Natural killer cell (primary cell): ENCODE measurements around the gene SMARCB1. TPM values are rescaled to one million over a fixed set of nuclear protein-coding genes. Genes with fewer than 3 reads are reported as not detected.

ENCODE experiments used
- ATAC-seq, 3 donors: fragments of 150-1000 bp in 2 of 3; fragments of 200-7000 bp in 1 of 3; cut with Tn5 transposase; 1 replicate in 1 of 3; 2 replicates in 2 of 3; pipeline ENCODE4 v1.10.0; 2021; ENCODE audit warnings: mild to moderate bottlenecking in 2 of 3, moderate library complexity in 2 of 3
- DNase-seq, 2 donors: peaks; one replicate each; pipeline versions ENCODE4 v3.0.0 to v3.0.0-alpha.2; 2013 to 2021; ENCODE audit warnings: mixed read lengths in 1 of 2
- H3K27ac ChIP-seq: one replicate; pipeline ENCODE4 v1.5.1; 2013; ENCODE audit warnings: mild to moderate bottlenecking, low read length
- H3K27me3 ChIP-seq: one replicate; pipeline ENCODE4 v1.6.1; 2013; ENCODE audit warnings: low read length; ENCODE audit not compliant: control insufficient read depth, insufficient read depth
- H3K36me3 ChIP-seq: one replicate; pipeline ENCODE4 v1.6.1; 2013; ENCODE audit warnings: low read length; ENCODE audit not compliant: control insufficient read depth, insufficient read depth
- H3K4me1 ChIP-seq: one replicate; pipeline ENCODE4 v1.6.1; 2013; ENCODE audit warnings: low read length; ENCODE audit not compliant: control insufficient read depth, insufficient read depth
- H3K4me3 ChIP-seq: one replicate; pipeline ENCODE4 v1.5.1; 2013; ENCODE audit warnings: low read length
- H3K9me3 ChIP-seq: one replicate; pipeline ENCODE4 v1.6.1; 2013; ENCODE audit warnings: low read length; ENCODE audit not compliant: control insufficient read depth, insufficient read depth
- H3K27ac Mint-ChIP-seq, 2 donors: one replicate each; pipeline ENCODE4 v1.8.0; 2022; ENCODE audit warnings: mild to moderate bottlenecking in 2 of 2, mixed read lengths in 2 of 2, moderate library complexity in 1 of 2
- H3K27me3 Mint-ChIP-seq, 2 donors: one replicate each; pipeline ENCODE4 v1.8.0; 2022; ENCODE audit warnings: low read depth in 2 of 2, mixed read lengths in 2 of 2
- H3K36me3 Mint-ChIP-seq: one replicate; pipeline ENCODE4 v1.8.0; 2022; ENCODE audit warnings: mixed read lengths
- H3K4me1 Mint-ChIP-seq, 2 donors: one replicate each; pipeline ENCODE4 v1.8.0; 2022; ENCODE audit warnings: mixed read lengths in 2 of 2
- H3K4me3 Mint-ChIP-seq: one replicate; pipeline ENCODE4 v1.8.0; 2022; ENCODE audit warnings: mild to moderate bottlenecking, moderate library complexity, mixed read lengths
- H3K9me3 Mint-ChIP-seq, 2 donors: one replicate each; pipeline ENCODE4 v1.8.0; 2022; ENCODE audit warnings: mixed read lengths in 2 of 2
- CTCF ChIP-seq: fragments of 200-600 bp; IDR thresholded peaks from one replicate; pipeline ENCODE4 v1.8.0; 2022; ENCODE audit warnings: antibody characterized with exemption
- WGBS: methylation state at CpG from one replicate; pipeline ENCODE4 v1.1.7; 2013; ENCODE audit warnings: missing lambda C conversion rate; ENCODE audit not compliant: insufficient coverage; 5-methylcytosine and 5-hydroxymethylcytosine counted together
- intact Hi-C: fragments of 100-400 bp; cut with micrococcal nuclease; formaldehyde crosslinking; loops from one replicate; pipeline ENCODE4 v1.14.2; 2022
- total RNA-seq, 4 donors: library from RNA; stranded (reverse); fragments of 120-200 nt in 1 of 4; gene quantifications; one replicate each; pipeline versions ENCODE4 v1.2.3 to v1.2.4, GENCODE V29; 2013 to 2022

SMARCB1 gene
- total RNA-seq, 3 donors from 2014 or later (not counting 1 experiment from before 2014, with no cell fraction given), result 56.3 to 76.9 (median 69.8) TPM

DNA sequence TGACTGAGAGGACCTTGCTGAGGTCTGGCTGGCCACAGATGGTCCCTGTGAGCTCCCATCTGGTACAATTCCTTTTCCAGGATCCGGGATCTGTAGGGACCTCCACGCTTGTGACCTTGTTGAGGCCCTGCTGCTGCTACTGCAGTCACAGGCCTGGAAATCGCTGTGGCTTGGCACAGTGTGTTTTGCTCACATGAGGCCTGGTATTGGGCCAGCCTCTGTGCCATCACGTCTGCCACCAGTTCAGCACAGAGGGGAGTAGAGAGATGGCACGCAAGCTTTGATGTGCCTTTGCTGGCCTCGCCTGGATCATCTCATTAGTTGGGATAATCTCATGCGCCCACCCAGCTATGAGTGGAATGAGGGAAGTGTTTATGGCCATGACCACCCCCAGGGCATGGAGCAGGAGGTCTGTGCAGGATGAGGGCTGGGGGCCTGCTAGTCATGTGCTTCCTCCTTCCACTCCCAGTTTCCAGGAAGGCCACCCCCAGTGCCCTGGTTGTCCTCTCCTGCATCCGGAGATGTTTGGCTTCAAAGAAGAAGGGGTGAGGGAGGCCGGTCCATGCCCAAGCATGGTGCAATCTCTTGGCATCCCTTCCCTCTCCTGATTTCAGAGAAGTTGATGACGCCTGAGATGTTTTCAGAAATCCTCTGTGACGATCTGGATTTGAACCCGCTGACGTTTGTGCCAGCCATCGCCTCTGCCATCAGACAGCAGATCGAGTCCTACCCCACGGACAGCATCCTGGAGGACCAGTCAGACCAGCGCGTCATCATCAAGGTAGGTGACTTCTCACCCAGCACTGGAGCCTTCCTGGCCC is 29.6 kb downstream of the SMARCB1 start:
- ATAC-seq (no peak), DNase-seq (no peak)
- no peaks in the 10 kb centered on the region for H3K27me3 Mint-ChIP-seq
- whole genome bisulfite sequencing, result 95% methylated on average over 18 of the region's 18 CpGs
- no peaks in the 10 kb centered on the region for H3K9me3 Mint-ChIP-seq
- TF ChIP-seq CTCF, result no peak
- peaks cover 46% of the 10 kb centered on the region for H3K36me3 ChIP-seq
- H3K27ac ChIP-seq, result no peak overlapping the region
- no peak overlapping the region for H3K4me3 Mint-ChIP-seq
- intact Hi-C loops, result no loop called here
- H3K27ac Mint-ChIP-seq, result no peak overlapping the region
- no peaks in the 10 kb centered on the region for H3K4me1 Mint-ChIP-seq
- peaks cover 4% of the 10 kb centered on the region for H3K4me1 ChIP-seq
- H3K27me3 ChIP-seq, result no peaks in the 10 kb centered on the region
- H3K4me3 ChIP-seq, result no peak overlapping the region
- no peaks in the 10 kb centered on the region for H3K36me3 Mint-ChIP-seq
- H3K9me3 ChIP-seq, result no peaks in the 10 kb centered on the region

DNA sequence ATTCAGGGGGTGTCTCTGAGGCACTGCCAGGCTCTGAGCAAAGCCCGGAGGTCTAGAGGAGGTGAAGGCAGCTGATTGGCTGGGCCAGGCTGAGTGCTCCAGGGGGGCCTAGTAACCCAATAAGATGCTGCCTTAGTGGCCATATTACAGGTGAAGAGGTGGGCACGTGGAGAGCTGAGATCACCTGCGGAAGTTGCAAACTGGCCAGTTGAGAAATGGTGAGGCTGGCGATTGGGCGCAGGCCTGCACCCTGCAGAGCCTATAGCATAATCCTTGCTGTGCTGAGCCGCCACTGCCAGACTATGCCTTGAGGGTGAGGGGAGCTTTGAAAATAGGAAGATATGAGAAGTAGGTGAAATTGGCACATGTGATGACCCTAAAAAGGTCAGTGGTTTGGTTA is 30.4 kb downstream of the SMARCB1 start:
- no peak for DNase-seq
- no peak overlapping the region for H3K27ac ChIP-seq
- H3K4me1 Mint-ChIP-seq, result no peaks in the 10 kb centered on the region
- WGBS, result over 99% methylated on average over 6 of the region's 6 CpGs
- no peak overlapping the region for H3K4me3 ChIP-seq
- no peak overlapping the region for H3K4me3 Mint-ChIP-seq
- no peaks in the 10 kb centered on the region for H3K9me3 Mint-ChIP-seq
- H3K27me3 ChIP-seq, result no peaks in the 10 kb centered on the region
- no peaks in the 10 kb centered on the region for H3K9me3 ChIP-seq
- H3K36me3 Mint-ChIP-seq, result no peaks in the 10 kb centered on the region
- no peak for TF ChIP-seq CTCF
- H3K27ac Mint-ChIP-seq, result no peak overlapping the region
- peaks cover 46% of the 10 kb centered on the region for H3K36me3 ChIP-seq
- no peak for ATAC-seq
- H3K4me1 ChIP-seq, result peaks cover 4% of the 10 kb centered on the region
- intact Hi-C loops, result no loop called here
- no peaks in the 10 kb centered on the region for H3K27me3 Mint-ChIP-seq

DNA sequence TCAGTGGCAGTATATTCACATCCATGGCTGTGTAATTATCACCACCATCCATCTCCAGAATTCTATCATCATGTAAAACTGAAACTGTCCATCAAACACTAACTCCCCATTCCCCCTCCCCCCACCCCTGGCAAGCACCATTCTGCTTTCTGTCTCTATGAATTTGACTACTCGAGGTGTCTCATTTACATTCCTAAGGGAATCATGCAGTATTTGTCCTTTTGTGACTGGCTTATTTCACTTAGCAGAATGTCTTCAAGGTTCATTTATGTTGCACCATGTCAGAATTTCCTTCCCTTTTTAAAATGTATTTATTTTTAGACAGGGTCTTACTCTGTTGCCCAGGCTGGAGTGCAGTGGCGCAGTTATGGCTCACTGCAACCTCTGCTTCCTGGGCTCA is 31.8 kb downstream of the SMARCB1 start:
- Mint-ChIP-seq H3K36me3 (peaks cover 1% of the 10 kb centered on the region), H3K9me3 (no peaks in the 10 kb centered on the region), H3K4me3 (no peak overlapping the region), H3K4me1 (peaks cover 0 to 5% of the 10 kb centered on the region in 2 donors), H3K27me3 (no peaks in the 10 kb centered on the region), H3K27ac (no peak overlapping the region)
- intact Hi-C loops, result no loop called here
- no peak overlapping the region for H3K27ac ChIP-seq
- ATAC-seq, result no peak
- H3K4me3 ChIP-seq, result no peak overlapping the region
- peaks cover 4% of the 10 kb centered on the region for H3K4me1 ChIP-seq
- H3K36me3 ChIP-seq, result peaks cover 57% of the 10 kb centered on the region
- TF ChIP-seq CTCF, result no peak
- no peak for DNase-seq
- no peaks in the 10 kb centered on the region for H3K9me3 ChIP-seq
- no peaks in the 10 kb centered on the region for H3K27me3 ChIP-seq
- 58% methylated on average over 2 of the region's 2 CpGs for WGBS
